ENCODE measurements around the gene MAPK12. TPM values are rescaled to one million over a fixed set of nuclear protein-coding genes. Genes with fewer than 3 reads are reported as not detected.

Gene MAPK12
- total and polyA plus RNA-seq, 2 donors (not counting 3 experiments of a cell fraction or from before 2014, with no cell fraction given), result 72.3 to 86.8 TPM

GRCh38 chr22:50305923-50306566 lies 44.6 kb upstream of the MAPK12 start:
- DNase-seq (ENCODE audit: low read depth, low spot score) (peak; percentile 83), FAIRE-seq (peak; percentile 95)
- dilution Hi-C loops (cut with MboI; ENCODE audit: extremely low pct_ligation_motif_present, low sequenced_read_pairs) (no loop called here), intact Hi-C loops (cut with micrococcal nuclease) (loop anchor here (1.0 to 5.0 kb wide), 3 partner anchors 13 to 36 kb away; partner anchors contain the start of genes MAPK11 and PPP6R2)
- H3K4me2 ChIP-seq (ENCODE audit: insufficient read depth, low read length), result peak overlapping the region; percentile 76
- H3K79me2 ChIP-seq (ENCODE audit: control insufficient read depth, insufficient read depth, low read length), result peaks cover 55% of the 10 kb centered on the region
- H3K4me3 ChIP-seq (replicated peaks in 1 of 3; ENCODE audit: insufficient read depth in 1 of 3, low read depth in 1 of 3, low read length in 3 of 3), result peak overlapping the region; percentile 50 to 95 (median 72)
- H3K9me1 ChIP-seq (replicated peaks; ENCODE audit: control insufficient read depth, extremely low read depth, insufficient read depth, low read length), result no peaks in the 10 kb centered on the region
- no peak overlapping the region for H2AFZ ChIP-seq (ENCODE audit: low read depth, low read length)
- peaks cover 27% of the 10 kb centered on the region for H3K4me1 ChIP-seq (ENCODE audit: control insufficient read depth, extremely low read depth, insufficient read depth, low read length)
- CTCF ChIA-PET, result interaction anchor here (0.9 to 3.6 kb wide), 5 partner anchors 12 to 36 kb away, joined by 4 to 26 read pairs (median 14); no protein-coding TSS in a partner anchor
- peak overlapping the region; percentile 79 for H3K27ac ChIP-seq (ENCODE audit: insufficient read depth, low read depth, low read length)
- H3K9ac ChIP-seq (replicated peaks; ENCODE audit: extremely low read depth, insufficient read depth, low read length), result peak overlapping the region; percentile 82
- no peak for TF ChIP-seq MAX (IDR thresholded peaks at IDR 0.05; ENCODE audit: insufficient read depth, insufficient read length)
- TF ChIP-seq POLR2A (IDR thresholded peaks at IDR 0.05; ENCODE audit: low read depth, low read length), result peak; percentile 53
- no peak for TF ChIP-seq FOS (IDR thresholded peaks at IDR 0.05; ENCODE audit: borderline replicate concordance, insufficient read depth, low read length)
- peak; percentile 20 for TF ChIP-seq JUN (IDR thresholded peaks at IDR 0.05; ENCODE audit: borderline replicate concordance, insufficient read depth, insufficient read length, low read depth)
- TF ChIP-seq EZH2 (IDR thresholded peaks at IDR 0.05; ENCODE audit: borderline replicate concordance, low read depth, low read length, severe bottlenecking), result no peak
- peak; percentile 63 for TF ChIP-seq POLR2AphosphoS5 (IDR thresholded peaks at IDR 0.05; ENCODE audit: insufficient read depth, low read depth, low read length)
- POLR2A ChIA-PET, result interaction anchor here (1.1 to 1.9 kb wide), 2 partner anchors 10 to 12 kb away, joined by 8 to 9 read pairs; no protein-coding TSS in a partner anchor
- no peaks in the 10 kb centered on the region for H3K27me3 ChIP-seq (ENCODE audit: control insufficient read depth in 2 of 2, insufficient read depth in 2 of 2, low read length in 2 of 2)
- H3K9me3 ChIP-seq (replicated peaks; ENCODE audit: control insufficient read depth, insufficient read depth, low read length), result no peaks in the 10 kb centered on the region
- H3K36me3 ChIP-seq (ENCODE audit: control insufficient read depth in 2 of 2, extremely low read depth in 1 of 2, insufficient read depth in 2 of 2, low read length in 2 of 2), result peaks cover 0 to 6% of the 10 kb centered on the region in 2 experiments
- H4K20me1 ChIP-seq (replicated peaks; ENCODE audit: control insufficient read depth, extremely low read depth, insufficient read depth, low read length), result no peaks in the 10 kb centered on the region
- TSS peak; percentile 90 for BruUV-seq (replicated peaks)

Measured in endothelial cell of umbilical vein (primary cell).